OCI-LY1 (cell line): ENCODE data around the gene SH3BP1.

ENCODE experiments used
- EZH2 ChIP-seq: fragments of 200-600 bp; sonication (generic), shearing (Covaris generic); IDR thresholded peaks from 2 replicates; pipeline ENCODE4 v1.8.0; 2017; ENCODE audit warnings: borderline replicate concordance, mixed run types, mild to moderate bottlenecking, antibody characterized with exemption, low read length, moderate library complexity, mixed read lengths
- TF ChIP-seq, protein P1 (sequence below): fragments of 200-600 bp; sonication (generic), shearing (Covaris generic); IDR thresholded peaks from 2 replicates; pipeline ENCODE4 v1.5.1; 2017; ENCODE audit warnings: mild to moderate bottlenecking, antibody characterized with exemption, low read length, moderate library complexity, mixed read lengths

DNA sequence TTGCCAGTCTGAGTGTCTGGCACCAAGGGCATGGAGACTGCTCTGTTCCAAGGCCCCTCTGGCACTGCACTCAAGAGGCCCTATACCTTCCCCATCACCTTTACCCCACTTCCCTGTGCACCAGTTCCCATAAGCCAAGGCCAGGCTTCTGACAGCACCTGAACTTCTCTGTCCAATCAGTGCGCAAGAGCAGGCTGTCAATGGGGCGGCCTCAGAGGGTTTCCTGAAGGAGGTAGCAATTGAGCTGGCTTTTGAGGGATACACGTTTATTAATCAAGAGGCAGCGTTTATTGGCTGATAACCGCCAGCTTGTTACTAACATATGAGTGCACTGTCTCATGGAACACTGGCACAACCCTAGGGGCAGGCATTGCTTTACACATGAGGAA lies 2.1 kb downstream of the SH3BP1 start:
- TF ChIP-seq, protein P1, sequence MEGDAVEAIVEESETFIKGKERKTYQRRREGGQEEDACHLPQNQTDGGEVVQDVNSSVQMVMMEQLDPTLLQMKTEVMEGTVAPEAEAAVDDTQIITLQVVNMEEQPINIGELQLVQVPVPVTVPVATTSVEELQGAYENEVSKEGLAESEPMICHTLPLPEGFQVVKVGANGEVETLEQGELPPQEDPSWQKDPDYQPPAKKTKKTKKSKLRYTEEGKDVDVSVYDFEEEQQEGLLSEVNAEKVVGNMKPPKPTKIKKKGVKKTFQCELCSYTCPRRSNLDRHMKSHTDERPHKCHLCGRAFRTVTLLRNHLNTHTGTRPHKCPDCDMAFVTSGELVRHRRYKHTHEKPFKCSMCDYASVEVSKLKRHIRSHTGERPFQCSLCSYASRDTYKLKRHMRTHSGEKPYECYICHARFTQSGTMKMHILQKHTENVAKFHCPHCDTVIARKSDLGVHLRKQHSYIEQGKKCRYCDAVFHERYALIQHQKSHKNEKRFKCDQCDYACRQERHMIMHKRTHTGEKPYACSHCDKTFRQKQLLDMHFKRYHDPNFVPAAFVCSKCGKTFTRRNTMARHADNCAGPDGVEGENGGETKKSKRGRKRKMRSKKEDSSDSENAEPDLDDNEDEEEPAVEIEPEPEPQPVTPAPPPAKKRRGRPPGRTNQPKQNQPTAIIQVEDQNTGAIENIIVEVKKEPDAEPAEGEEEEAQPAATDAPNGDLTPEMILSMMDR = no peak
- no peak for TF ChIP-seq EZH2
